Thymus (tissue), 11 donors: Measurements from ENCODE around the gene HOXD13. TPM values are rescaled to one million over a fixed set of nuclear protein-coding genes. Genes with fewer than 3 reads are reported as not detected.

ENCODE experiments used
- DNase-seq, 9 donors: peaks; one replicate each; pipeline ENCODE4 v3.0.0-alpha.2; 2013; ENCODE audit warnings: low spot score in 9 of 9, low read depth in 6 of 9, missing footprints in 1 of 9
- H3K27ac ChIP-seq, 2 donors: one replicate each; pipeline ENCODE4 v1.5.1; 2013; ENCODE audit warnings: control low read depth in 1 of 2, low read depth in 1 of 2, low read length in 1 of 2, mild to moderate bottlenecking in 1 of 2, moderate library complexity in 1 of 2
- H3K27me3 ChIP-seq, 2 donors: one replicate each; pipeline ENCODE4 v1.5.1; 2013; ENCODE audit warnings: low read length in 1 of 2; ENCODE audit not compliant: control insufficient read depth in 2 of 2, insufficient read depth in 1 of 2
- H3K36me3 ChIP-seq, 2 donors: one replicate each; pipeline ENCODE4 v1.5.1; 2013; ENCODE audit warnings: low read length in 1 of 2, mild to moderate bottlenecking in 1 of 2, moderate library complexity in 1 of 2; ENCODE audit not compliant: control insufficient read depth in 2 of 2, insufficient read depth in 2 of 2
- H3K4me1 ChIP-seq, 2 donors: one replicate each; pipeline ENCODE4 v1.5.1; 2013; ENCODE audit warnings: low read length in 2 of 2; ENCODE audit not compliant: control insufficient read depth in 2 of 2, insufficient read depth in 2 of 2
- H3K4me3 ChIP-seq, 2 donors: one replicate each; pipeline ENCODE4 v1.5.1; 2013; ENCODE audit warnings: low read length in 2 of 2, control low read depth in 1 of 2, mild to moderate bottlenecking in 1 of 2
- H3K9me3 ChIP-seq, 2 donors: one replicate each; pipeline ENCODE4 v1.5.1; 2013; ENCODE audit warnings: low read length in 1 of 2, mild to moderate bottlenecking in 1 of 2; ENCODE audit not compliant: control insufficient read depth in 2 of 2, insufficient read depth in 1 of 2
- WGBS: extraction: QIAGEN DNeasy Blood & Tissue Kit; methylation state at CpG from one replicate; pipeline ENCODE4 v1.1.7; 2013; 5-methylcytosine and 5-hydroxymethylcytosine counted together
- polyA plus RNA-seq: library from polyadenylated mRNA; stranded (reverse); fragments of 200-250 nt; gene quantifications from one replicate; pipeline ENCODE4 v1.2.3, GENCODE V29; 2013
- total RNA-seq: library from RNA; stranded (reverse); fragments of 120-200 nt; gene quantifications from one replicate; pipeline ENCODE4 v1.2.4, GENCODE V29; 2013
- donor health status: healthy.

HOXD13 gene
- total and polyA plus RNA-seq, 2 donors: 0.11 TPM; not detected in 1

DNA sequence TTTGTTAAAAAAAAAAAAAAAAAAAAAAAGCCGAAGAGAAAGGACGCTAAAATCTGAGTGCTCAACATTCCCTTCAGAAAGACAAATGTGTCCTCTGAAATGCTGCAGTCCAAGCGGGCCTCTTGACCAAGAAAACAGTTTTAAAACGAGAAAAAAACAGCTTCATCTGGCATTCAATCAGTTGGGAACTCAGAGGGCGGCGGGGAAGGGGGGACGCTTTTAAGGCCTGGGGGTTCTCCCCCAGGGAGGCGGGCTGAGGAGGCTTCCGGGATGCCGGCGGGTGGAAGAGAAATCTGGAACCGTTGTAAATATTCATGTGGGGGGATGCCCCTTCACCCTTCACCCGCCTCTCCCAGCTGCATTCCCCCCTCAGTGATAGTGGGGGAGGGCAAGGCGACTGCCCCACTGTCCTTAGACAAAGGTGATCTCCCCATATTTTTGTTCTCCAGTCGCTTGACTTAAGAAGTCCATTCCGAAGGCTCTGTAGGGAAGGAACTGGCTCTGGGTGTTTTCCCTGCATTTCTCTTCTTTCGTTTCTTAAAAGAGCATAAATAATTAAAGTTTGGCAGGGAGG, 11.3 kb downstream of the HOXD13 start:
- no peak overlapping the region for H3K27ac ChIP-seq
- H3K36me3 ChIP-seq: no peaks in the 10 kb centered on the region
- DNase-seq: no peak
- H3K9me3 ChIP-seq: peaks cover 1 to 13% of the 10 kb centered on the region in 2 donors
- WGBS: 9% methylated on average over 17 of the region's 17 CpGs
- peaks cover 92 to 98% of the 10 kb centered on the region in 2 donors for H3K27me3 ChIP-seq
- peaks cover 0 to 3% of the 10 kb centered on the region in 2 donors for H3K4me1 ChIP-seq
- no peak overlapping the region for H3K4me3 ChIP-seq

DNA sequence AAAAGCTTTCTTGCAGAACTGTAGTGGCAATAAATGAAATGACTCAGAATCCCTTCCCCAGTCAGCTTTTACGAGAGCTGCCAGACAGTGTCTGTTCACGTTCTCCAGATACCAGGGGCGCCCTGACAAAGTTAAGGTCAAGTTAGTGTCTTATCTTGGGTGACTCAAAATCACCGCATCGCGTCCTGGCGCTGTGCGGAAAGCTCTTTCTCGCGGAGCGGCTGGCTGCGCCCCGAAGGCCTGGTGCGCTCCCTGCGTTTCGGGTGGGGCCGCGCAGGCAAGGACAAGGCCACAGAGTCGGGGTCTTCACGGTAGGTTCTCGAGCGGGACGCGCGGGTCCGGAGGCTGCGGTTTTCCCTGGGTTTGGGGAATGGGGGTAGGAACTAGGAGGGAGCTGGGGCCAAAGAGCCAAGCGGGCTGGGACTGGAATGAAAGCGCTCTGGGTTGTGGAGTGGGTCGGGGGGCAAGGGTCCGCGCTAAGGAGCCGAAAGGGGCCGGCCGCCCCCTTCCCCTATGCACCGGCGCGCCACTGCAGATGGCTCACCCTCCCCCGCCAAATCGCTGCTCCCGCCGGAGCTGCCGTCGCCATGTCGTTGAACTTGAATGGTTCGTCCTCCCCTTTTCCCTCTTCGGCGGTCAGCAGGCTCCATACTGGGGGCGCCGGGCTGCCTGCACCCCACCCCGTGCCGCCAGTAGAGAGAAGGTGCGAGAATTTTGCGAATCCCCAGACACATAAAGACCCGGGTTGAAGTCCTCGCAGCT, 12.0 kb downstream of the HOXD13 start:
- peaks cover 0 to 3% of the 10 kb centered on the region in 2 donors for H3K4me1 ChIP-seq
- WGBS: 7% methylated on average over 56 of the region's 56 CpGs

DNA sequence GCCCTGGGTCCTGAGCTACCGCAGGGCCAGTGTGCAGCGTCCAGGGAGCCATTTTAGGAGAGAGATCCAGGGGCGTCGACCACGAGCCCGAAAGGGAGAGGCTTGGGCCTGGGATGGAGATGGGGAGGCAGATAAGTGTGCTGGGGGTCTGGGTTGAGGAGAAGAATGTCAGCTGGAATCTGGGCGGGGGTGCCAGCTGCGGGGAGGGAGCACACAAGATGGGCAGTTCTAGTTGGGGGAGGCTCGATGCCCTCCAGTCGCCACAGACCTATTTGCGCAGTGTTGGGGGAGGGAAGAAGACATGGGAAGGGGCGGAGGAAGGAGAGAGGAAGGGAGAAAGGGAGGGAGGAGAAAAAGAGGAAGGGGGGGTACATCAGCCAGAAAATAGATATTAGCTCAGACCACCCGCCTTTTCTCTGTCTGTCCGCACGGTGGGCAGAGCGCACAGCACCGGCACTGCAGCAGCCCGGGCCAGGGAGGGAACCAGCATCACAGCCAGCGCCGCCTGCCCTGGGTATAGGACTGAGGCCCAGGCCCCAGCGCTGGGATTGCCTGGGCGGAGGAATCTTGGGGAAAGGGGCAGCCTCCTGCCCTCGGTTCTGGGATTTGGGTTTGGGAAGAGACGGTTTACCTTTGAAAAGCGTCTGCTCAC, 12.7 kb downstream of the HOXD13 start:
- 11% methylated on average over 25 of the region's 25 CpGs for WGBS
- H3K36me3 ChIP-seq: no peaks in the 10 kb centered on the region
- H3K4me1 ChIP-seq: peaks cover 0 to 3% of the 10 kb centered on the region in 2 donors
- DNase-seq: no peak
- peaks cover 91 to 98% of the 10 kb centered on the region in 2 donors for H3K27me3 ChIP-seq
- H3K27ac ChIP-seq: no peak overlapping the region
- H3K4me3 ChIP-seq: no peak overlapping the region
- H3K9me3 ChIP-seq: peaks cover 0 to 9% of the 10 kb centered on the region in 2 donors

More for the DNA sequence above, 12.0 kb downstream of the HOXD13 start:
- Histone ChIP-seq H3K36me3 (no peaks in the 10 kb centered on the region), H3K4me3 (no peak overlapping the region), H3K27ac (no peak overlapping the region), H3K9me3 (peaks cover 1 to 13% of the 10 kb centered on the region in 2 donors), H3K27me3 (peaks cover 92 to 98% of the 10 kb centered on the region in 2 donors)
- DNase-seq: no peak

DNA sequence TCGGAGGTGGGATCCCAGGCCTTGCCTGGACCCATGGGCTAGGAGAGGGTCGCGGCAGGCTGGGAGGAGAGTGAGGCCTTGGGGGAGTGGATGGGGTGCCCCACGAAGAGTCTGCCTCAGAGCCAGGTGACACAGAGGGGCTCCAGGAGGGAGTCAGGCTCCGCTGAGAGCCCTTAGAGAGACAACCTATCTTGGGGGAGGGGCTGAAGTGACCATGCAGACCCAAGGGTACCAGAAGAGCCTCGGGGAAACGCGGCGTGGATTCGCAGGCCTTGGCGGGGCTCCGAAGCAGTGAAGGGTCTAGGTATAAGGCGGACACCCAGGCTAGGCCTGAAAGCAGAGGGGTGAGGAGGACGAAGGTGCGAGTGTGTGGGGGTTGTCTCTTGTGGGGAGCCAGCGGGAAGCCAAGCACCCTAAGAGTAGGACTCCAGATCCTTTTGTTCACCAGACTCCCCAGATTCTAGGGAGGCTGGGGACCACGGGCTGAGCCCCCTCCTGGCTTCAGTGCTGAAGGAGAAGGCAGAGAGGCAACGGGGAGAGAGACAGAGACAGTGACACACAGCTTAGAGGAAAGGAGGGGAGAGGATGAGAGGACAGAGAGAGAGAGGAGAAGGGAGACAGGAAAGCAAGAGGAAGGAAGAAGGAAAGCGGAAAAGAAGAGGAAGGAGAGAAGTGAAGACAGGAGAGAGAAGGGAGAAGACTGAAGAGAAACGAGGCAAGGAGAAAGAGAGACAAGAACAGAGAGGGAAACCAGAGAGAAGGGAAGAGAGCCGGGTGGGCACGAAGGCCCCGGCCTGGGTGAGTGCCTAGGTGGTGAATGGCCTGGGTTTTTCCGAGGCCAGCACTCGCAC, 13.4 kb downstream of the HOXD13 start:
- Histone ChIP-seq H3K27ac (no peak overlapping the region), H3K4me3 (no peak overlapping the region), H3K9me3 (peaks cover 0 to 4% of the 10 kb centered on the region in 2 donors), H3K27me3 (peaks cover 89 to 98% of the 10 kb centered on the region in 2 donors), H3K36me3 (no peaks in the 10 kb centered on the region), H3K4me1 (peaks cover 0 to 3% of the 10 kb centered on the region in 2 donors)
- DNase-seq: no peak
- 7% methylated on average over 25 of the region's 25 CpGs for WGBS

GRCh38 chr2:176106581-176107539, 14.3 kb downstream of the HOXD13 start, which contains the start of gene HOXD11:
HOXD11 (plus strand) TSS chr2:176107280; CDS start chr2:176107356, 76 bp downstream.
- WGBS: 4% methylated on average over 85 of the region's 85 CpGs
- DNase-seq: no peak
- no peak within 1 kb of the TSS for H3K4me3 ChIP-seq

DNA sequence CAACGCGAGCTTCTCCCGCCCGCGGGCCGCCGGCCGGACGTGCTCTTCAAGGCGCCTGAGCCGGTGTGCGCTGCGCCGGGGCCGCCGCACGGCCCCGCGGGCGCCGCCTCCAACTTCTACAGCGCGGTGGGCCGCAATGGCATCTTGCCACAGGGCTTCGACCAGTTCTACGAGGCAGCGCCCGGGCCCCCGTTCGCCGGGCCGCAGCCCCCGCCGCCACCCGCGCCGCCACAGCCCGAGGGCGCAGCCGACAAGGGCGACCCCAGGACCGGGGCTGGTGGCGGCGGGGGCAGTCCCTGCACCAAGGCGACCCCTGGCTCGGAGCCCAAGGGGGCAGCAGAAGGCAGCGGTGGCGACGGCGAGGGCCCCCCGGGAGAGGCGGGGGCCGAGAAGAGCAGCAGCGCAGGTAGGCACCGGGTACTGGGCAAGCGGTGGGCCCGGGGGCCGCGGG, 15.2 kb downstream of the HOXD13 start:
- Histone ChIP-seq H3K36me3 (no peaks in the 10 kb centered on the region), H3K27me3 (peaks cover 93 to 98% of the 10 kb centered on the region in 2 donors), H3K4me1 (peaks cover 0 to 3% of the 10 kb centered on the region in 2 donors), H3K9me3 (peaks cover 0 to 4% of the 10 kb centered on the region in 2 donors), H3K4me3 (no peak overlapping the region), H3K27ac (no peak overlapping the region)
- DNase-seq: no peak
- WGBS: 5% methylated on average over 59 of the region's 59 CpGs

More at GRCh38 chr2:176106581-176107539, 14.3 kb downstream of the HOXD13 start, which contains the start of gene HOXD11:
- H3K27ac ChIP-seq: no peak within 1 kb of the TSS
- H3K4me1 ChIP-seq: peaks cover 0 to 3% of the 10 kb centered on the region in 2 donors
- H3K9me3 ChIP-seq: peaks cover 0 to 4% of the 10 kb centered on the region in 2 donors
- no peaks in the 10 kb centered on the region for H3K36me3 ChIP-seq
- peaks cover 93 to 98% of the 10 kb centered on the region in 2 donors for H3K27me3 ChIP-seq

GRCh38 chr2:176109192-176109901, 16.8 kb downstream of the HOXD13 start:
- peaks cover 0 to 3% of the 10 kb centered on the region in 2 donors for H3K4me1 ChIP-seq
- H3K27ac ChIP-seq: no peak overlapping the region
- H3K4me3 ChIP-seq: no peak overlapping the region
- peaks cover 0 to 3% of the 10 kb centered on the region in 2 donors for H3K9me3 ChIP-seq
- peaks cover 89 to 98% of the 10 kb centered on the region in 2 donors for H3K27me3 ChIP-seq
- no peak for DNase-seq
- 12% methylated on average over 26 of the region's 26 CpGs for WGBS
- no peaks in the 10 kb centered on the region for H3K36me3 ChIP-seq
